Nephron progenitor cell (in vitro differentiated cells): ENCODE results near the gene RNF220.

Experiments
- DNase-seq: peaks from one replicate; pipeline ENCODE4 v3.0.0; 2021
- H3K27ac Mint-ChIP-seq: 2 replicates; pipeline ENCODE4 v1.8.0; 2021; ENCODE audit warnings: mild to moderate bottlenecking, moderate library complexity, mixed read lengths
- H3K27me3 Mint-ChIP-seq: 2 replicates; pipeline ENCODE4 v1.8.0; 2021; ENCODE audit warnings: mild to moderate bottlenecking, low read depth, mixed read lengths; ENCODE audit not compliant: poor library complexity
- H3K36me3 Mint-ChIP-seq: 2 replicates; pipeline ENCODE4 v1.8.0; 2021; ENCODE audit warnings: low read depth, mixed read lengths
- H3K4me1 Mint-ChIP-seq: 2 replicates; pipeline ENCODE4 v1.8.0; 2021; ENCODE audit warnings: mixed read lengths
- H3K4me3 Mint-ChIP-seq: 2 replicates; pipeline ENCODE4 v1.8.0; 2021; ENCODE audit warnings: mild to moderate bottlenecking, moderate library complexity, mixed read lengths
- H3K9me3 Mint-ChIP-seq: 2 replicates; pipeline ENCODE4 v1.8.0; 2021; ENCODE audit warnings: mild to moderate bottlenecking, moderate library complexity, mixed read lengths
- TF ChIP-seq, protein P1 (sequence below): fragments of 200-600 bp; sonication (generic); IDR thresholded peaks from 2 replicates; pipeline ENCODE4 v1.5.0; 2021; ENCODE audit warnings: antibody characterized with exemption

The RNF220 gene

DNA sequence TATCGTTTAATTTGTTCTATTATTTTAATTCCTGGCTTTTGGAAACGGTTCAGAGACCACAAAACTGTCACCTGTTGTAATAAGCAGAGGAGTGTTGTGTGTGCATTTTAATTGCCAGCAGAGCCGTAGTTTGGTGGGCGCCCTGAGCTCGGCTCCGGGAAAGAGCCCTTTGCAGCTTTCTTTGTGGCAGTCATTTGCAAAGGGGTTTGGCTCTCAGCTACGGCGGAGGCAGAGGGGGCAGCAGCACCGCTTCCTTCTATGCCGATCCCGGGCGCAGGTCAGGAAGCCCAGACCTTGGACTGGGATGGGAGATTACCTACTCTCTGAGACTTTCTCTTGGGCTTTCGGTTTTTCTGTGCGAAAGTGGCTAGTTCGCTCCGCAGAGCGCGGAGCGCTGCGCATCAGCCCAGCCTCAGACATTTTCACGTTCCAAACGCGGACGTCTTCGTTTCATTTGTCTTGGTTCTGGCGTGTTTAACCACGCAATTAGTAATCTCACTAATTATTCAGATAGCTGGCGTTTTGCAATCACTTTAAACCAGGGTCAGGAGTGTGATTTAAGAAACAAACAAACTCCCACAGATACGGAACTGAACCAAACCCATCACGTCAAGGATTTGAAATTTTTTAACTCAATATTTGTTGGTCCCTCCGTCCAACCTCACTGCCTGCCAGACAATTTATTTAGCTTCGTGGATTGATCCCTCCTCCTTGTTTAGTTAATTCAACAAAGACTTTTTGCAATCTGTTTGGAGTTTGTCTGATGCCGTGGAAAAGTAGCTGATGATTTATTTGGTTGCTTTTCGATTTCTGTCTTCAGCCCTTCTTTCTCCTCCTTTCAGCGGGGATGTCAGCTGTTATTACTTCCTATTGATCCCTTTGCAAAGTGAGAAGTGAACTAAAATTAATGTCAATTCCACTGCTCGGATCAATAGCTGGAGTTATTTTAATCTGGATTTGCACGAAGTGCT lies 3.9 kb downstream of the RNF220 start:
- H3K36me3 Mint-ChIP-seq = no peaks in the 10 kb centered on the region
- H3K4me3 Mint-ChIP-seq = no peak overlapping the region
- peaks cover 18% of the 10 kb centered on the region for H3K27me3 Mint-ChIP-seq
- no peaks in the 10 kb centered on the region for H3K9me3 Mint-ChIP-seq
- H3K4me1 Mint-ChIP-seq = peaks cover 10% of the 10 kb centered on the region
- H3K27ac Mint-ChIP-seq = peak overlapping the region; percentile 62
- DNase-seq = peak; percentile 60
- TF ChIP-seq, protein P1, sequence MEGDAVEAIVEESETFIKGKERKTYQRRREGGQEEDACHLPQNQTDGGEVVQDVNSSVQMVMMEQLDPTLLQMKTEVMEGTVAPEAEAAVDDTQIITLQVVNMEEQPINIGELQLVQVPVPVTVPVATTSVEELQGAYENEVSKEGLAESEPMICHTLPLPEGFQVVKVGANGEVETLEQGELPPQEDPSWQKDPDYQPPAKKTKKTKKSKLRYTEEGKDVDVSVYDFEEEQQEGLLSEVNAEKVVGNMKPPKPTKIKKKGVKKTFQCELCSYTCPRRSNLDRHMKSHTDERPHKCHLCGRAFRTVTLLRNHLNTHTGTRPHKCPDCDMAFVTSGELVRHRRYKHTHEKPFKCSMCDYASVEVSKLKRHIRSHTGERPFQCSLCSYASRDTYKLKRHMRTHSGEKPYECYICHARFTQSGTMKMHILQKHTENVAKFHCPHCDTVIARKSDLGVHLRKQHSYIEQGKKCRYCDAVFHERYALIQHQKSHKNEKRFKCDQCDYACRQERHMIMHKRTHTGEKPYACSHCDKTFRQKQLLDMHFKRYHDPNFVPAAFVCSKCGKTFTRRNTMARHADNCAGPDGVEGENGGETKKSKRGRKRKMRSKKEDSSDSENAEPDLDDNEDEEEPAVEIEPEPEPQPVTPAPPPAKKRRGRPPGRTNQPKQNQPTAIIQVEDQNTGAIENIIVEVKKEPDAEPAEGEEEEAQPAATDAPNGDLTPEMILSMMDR = no peak

DNA sequence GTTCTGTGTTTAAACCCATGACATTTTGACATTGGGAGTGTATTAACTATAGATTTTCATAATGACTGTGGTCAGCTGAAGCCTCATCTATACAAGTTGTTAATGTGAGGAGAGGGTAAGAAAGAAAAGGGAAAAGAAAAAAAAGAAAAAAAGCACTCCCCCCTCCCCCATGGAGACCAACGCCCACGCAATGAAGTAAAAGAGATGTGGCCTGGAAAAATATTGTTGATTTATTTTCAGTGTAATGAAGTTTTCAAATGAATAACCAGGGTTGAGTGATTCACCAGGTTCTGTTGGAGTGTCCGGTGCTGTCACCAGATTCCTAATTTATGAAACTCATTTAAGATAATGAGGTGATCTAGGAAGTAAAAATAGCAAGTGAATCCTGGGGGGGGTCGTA lies 4.7 kb downstream of the RNF220 start:
- H3K4me3 Mint-ChIP-seq = no peak overlapping the region
- peaks cover 8% of the 10 kb centered on the region for H3K4me1 Mint-ChIP-seq
- H3K27ac Mint-ChIP-seq = no peak overlapping the region
- DNase-seq = no peak
- TF ChIP-seq, protein P1 = no peak
- no peaks in the 10 kb centered on the region for H3K9me3 Mint-ChIP-seq
- H3K27me3 Mint-ChIP-seq = peaks cover 18% of the 10 kb centered on the region
- no peaks in the 10 kb centered on the region for H3K36me3 Mint-ChIP-seq

DNA sequence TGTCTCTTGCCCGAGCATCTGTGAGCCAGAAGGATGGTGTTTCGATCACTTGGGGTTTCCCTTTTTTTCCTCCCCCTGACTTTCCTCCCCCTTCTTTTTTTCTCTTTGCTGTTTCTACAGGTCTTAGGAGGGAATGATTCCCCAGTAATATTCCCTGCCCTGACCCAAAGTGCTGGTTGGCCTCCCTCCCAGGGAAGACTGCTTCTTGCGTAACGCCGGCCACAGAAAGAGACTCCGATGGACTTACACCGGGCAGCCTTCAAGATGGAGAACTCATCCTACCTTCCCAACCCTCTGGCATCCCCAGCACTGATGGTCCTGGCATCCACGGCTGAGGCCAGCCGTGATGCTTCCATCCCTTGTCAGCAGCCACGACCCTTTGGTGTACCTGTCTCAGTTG lies 6.8 kb downstream of the RNF220 start:
- no peak for DNase-seq
- peaks cover 8% of the 10 kb centered on the region for H3K27me3 Mint-ChIP-seq
- no peaks in the 10 kb centered on the region for H3K36me3 Mint-ChIP-seq
- no peaks in the 10 kb centered on the region for H3K4me1 Mint-ChIP-seq
- H3K27ac Mint-ChIP-seq = no peak overlapping the region
- no peaks in the 10 kb centered on the region for H3K9me3 Mint-ChIP-seq
- TF ChIP-seq, protein P1 = no peak
- H3K4me3 Mint-ChIP-seq = no peak overlapping the region

DNA sequence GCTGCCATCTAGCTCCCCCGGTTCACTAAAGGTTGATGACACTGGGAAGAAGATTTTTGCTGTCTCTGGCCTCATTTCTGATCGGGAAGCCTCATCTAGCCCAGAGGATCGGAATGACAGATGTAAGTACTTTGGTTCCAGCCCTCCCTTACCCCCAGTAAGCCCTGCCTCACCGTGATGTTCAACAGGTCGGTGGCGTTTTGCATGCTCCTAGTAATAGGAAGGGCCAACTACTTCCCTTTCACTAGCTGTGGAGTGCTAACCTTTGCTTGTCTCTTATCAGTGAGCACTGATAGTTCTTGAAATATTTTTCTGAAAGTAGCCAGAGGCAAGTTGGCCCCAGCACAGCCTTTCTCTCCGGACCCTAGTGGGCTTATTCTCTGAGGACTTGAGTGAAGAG lies 7.5 kb downstream of the RNF220 start:
- no peaks in the 10 kb centered on the region for H3K4me1 Mint-ChIP-seq
- H3K36me3 Mint-ChIP-seq = no peaks in the 10 kb centered on the region
- no peak for DNase-seq
- no peaks in the 10 kb centered on the region for H3K9me3 Mint-ChIP-seq
- H3K27me3 Mint-ChIP-seq = peaks cover 3% of the 10 kb centered on the region
- peak overlapping the region; percentile 34 for H3K4me3 Mint-ChIP-seq
- TF ChIP-seq, protein P1 = no peak
- H3K27ac Mint-ChIP-seq = no peak overlapping the region

DNA sequence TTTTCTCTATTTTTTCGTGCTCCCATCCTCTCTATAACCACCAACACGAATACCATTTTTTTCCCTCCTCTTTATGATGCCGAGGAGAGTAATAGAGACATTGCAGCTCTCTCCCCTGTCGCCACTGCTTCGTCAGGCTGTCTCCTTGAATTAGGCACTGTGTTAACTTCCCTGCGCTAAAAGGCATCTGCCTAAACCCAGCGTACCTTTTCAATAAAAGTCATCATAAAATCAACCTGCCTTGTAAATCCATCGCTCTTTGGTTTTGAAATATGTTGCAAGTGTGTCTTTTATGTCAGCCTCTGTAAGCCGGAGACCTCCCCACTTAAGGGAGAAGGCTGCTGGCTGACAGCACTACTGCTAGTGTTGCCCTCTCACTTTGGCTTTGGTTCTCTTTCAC lies 8.7 kb downstream of the RNF220 start:
- DNase-seq = no peak
- TF ChIP-seq, protein P1 = no peak
- H3K4me3 Mint-ChIP-seq = no peak overlapping the region
- no peaks in the 10 kb centered on the region for H3K36me3 Mint-ChIP-seq
- peaks cover 4% of the 10 kb centered on the region for H3K4me1 Mint-ChIP-seq
- no peak overlapping the region for H3K27ac Mint-ChIP-seq
- H3K9me3 Mint-ChIP-seq = no peaks in the 10 kb centered on the region
- H3K27me3 Mint-ChIP-seq = peaks cover 3% of the 10 kb centered on the region

DNA sequence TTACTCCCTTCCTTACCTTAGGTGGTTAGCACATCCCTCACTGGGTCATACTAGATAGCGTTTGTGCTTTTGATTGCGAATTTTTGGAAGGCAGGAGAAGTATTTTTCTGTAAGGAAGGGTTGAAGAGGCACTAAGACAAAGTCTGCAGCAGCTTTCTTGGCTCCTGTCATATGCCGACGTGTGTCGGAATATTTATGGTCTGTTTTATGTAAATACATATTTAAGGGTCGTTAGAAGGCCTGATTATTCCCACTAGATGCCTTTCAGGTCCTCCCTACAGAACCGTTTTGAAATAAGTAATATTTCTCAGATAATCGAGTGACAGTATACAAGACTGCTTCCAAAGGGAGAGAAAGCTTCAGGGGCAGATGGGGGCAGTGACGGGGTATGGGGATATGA lies 10.0 kb downstream of the RNF220 start:
- peaks cover 17% of the 10 kb centered on the region for H3K4me1 Mint-ChIP-seq
- no peak for DNase-seq
- TF ChIP-seq, protein P1 = no peak
- H3K4me3 Mint-ChIP-seq = peak overlapping the region; percentile 13
- no peak overlapping the region for H3K27ac Mint-ChIP-seq
- H3K9me3 Mint-ChIP-seq = no peaks in the 10 kb centered on the region
- H3K27me3 Mint-ChIP-seq = peaks cover 3% of the 10 kb centered on the region
- no peaks in the 10 kb centered on the region for H3K36me3 Mint-ChIP-seq
